HG02981 (cell line): ENCODE data around the gene OR51E1.

Experiments used
- ATAC-seq: cut with Tn5 transposase; IDR thresholded peaks from one replicate; pipeline ENCODE4 v1.9.1; 2021; ENCODE audit warnings: mild to moderate bottlenecking, moderate library complexity; ENCODE audit not compliant: unreplicated experiment

The OR51E1 gene, protein sequence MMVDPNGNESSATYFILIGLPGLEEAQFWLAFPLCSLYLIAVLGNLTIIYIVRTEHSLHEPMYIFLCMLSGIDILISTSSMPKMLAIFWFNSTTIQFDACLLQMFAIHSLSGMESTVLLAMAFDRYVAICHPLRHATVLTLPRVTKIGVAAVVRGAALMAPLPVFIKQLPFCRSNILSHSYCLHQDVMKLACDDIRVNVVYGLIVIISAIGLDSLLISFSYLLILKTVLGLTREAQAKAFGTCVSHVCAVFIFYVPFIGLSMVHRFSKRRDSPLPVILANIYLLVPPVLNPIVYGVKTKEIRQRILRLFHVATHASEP

GRCh38 chr11:4643682-4644081 is at the start of gene OR51E1:
TSS of gene OR51E1 (plus strand) at chr11:4643982. CDS start at chr11:4652527, 8,545 bp downstream.
- no peak for ATAC-seq

- ATAC-seq, result no peak
Observed at GRCh38 chr11:4605057-4605456, 38.7 kb upstream of the OR51E1 start.

GRCh38 chr11:4606231-4607015 is 37.4 kb upstream of the OR51E1 start:
- no peak for ATAC-seq

DNA sequence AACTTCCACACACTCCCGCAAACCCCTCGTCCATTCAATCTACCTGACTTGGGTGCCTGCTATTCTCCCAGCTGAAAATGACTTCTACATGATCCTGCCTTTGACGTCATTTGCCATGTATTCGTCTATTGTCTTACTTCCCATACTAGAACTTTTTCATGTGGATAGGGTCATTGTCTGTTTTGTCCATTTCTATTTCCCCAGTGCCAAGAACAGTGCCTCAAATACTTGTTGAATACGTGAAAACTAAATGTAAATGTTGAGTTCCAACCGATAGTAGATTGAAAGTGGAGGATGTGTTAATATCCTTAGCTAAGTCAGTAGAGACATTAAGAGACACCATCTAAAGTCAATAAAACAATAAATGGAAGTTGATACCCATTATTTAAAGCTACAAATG is 36.7 kb upstream of the OR51E1 start:
- no peak for ATAC-seq

- ATAC-seq, result peak; percentile 99
Observed at GRCh38 chr11:4607781-4608666, 35.8 kb upstream of the OR51E1 start, which contains the start of gene TRIM68. TSS of gene TRIM68 (minus strand) at chr11:4608231. CDS start at chr11:4605504, 2,727 bp downstream.

- no peak for ATAC-seq
Observed at GRCh38 chr11:4610258-4610935, 33.4 kb upstream of the OR51E1 start.

DNA sequence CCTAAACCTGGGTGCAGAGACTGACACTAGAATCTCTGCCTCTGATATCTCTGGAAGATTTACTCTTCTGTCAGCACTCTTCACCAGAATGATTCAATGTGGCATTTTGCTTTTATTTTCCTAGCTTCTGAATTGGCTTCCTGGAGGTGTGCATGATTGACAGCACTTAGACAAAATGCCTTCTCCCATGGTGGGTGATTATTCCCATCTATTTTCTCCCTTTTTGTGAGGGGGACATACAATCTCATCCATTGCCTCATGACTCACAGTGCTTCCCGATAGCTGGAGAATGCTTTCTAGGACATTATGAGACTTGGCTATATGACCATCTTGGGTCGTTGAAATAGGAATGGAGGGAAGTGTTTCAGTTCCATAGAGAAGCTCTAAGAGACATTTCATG is 31.8 kb upstream of the OR51E1 start:
- no peak for ATAC-seq

DNA sequence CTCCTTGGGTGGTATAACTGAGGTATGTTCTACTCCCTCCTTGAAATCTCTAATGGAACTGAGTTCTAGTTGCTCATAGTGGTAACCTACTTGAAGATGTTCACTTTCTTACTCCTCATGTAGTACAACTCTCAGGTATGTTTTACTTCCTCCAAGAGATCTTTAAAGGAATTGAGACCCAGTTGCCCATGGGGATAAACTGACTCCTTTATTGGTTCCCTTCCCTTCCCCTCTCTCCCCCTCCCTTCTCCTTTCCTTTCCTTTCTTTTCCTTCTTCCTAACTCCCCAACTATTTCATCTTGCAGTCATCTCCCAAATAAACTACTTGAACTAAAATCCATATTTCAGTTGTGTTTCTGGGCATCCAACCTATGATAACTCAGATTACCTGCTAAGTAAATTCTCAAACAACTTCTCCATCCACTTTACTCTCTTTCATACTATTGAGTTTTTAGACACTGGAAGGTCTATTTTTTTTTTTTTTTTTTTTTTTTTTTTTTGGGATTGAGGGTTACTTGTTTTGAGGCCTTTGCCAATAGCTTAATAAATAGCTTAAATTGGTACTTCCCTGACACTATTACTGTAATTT is 27.8 kb upstream of the OR51E1 start:
- ATAC-seq, result no peak

GRCh38 chr11:4619514-4619913 is 24.3 kb upstream of the OR51E1 start:
- ATAC-seq, result no peak

DNA sequence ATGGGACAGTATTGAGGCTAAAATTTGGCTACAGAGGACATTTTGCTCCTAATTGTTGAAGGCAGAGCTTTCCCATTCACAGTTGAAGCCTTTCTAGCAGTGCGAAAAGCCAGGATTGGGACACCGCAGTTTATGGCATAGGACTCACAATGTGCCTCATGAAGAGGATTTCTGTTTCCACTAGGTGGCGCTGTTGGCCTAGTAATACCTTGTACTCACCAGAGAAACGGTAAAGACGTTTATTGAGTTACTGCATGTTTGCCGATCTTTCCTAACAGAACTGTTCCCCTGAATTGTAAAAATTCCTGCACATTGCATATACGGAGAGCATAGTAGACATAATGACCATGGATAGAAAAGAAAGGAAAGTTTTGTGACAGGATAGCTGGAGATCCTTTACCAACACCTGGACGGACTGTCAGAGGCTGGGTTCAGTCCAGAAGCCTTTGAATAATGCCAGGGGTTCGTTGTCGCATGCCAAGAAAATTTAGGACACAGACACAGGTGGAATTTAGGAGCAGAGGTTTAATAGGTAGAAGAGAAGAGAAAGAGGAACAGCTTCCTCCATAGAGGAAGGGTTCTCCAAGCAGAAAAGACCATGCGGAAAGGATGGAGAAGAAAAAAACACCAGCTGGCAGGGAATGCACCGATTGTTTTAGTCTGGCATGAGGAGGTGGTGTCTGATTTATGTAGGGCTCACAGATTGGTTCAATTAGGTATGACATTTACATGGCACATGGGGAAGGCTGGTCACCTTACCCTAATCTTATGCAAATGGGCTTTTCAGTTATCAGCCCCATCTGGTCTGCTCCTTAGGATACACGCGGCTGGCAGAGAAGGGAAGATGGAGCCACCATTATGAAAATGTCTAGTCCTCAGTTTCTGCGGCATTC is 17.3 kb upstream of the OR51E1 start:
- peak; percentile 56 for ATAC-seq

GRCh38 chr11:4636136-4636535 is 7.6 kb upstream of the OR51E1 start:
- no peak for ATAC-seq

DNA sequence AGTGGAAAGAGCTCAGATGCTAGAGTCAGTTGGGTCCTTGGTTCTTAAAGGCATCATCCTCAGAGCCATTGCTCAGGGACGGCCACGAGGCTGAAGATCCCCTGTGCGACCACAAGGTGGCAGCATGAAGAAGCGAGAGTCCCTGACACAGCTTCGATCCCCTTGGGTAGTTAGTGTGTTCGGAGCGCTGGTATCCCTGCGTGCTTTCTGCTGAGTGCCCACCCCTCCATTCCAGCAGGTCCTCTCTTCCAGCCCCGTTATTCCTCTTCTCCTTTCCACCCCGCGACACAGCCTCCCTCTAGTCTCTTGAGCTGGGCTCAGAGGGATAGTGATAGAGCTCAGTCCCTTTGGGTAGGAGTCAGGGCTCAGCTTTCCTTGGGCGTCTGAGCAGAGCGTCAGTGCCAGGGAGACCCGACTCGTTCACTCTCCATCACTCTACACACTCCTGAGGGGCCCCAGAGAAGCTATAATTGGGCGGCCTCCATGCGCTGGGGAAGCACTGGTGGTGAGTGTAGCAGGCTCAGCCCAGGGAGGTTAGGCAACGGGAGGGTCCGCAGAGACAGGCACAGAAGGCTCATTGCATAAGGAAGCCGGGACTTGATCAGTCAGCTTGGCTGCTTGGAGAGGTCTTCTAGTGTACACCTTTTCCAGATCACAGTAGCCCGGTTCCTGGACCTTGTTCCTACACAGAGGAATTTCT is 6.7 kb upstream of the OR51E1 start, which contains the start of gene OR51D1:
Gene OR51D1, plus strand, starts transcription at position 516 of the 700 bp plus-strand sequence. CDS start 2,314 bp downstream, outside the sequence.
- peak; percentile 90 for ATAC-seq

DNA sequence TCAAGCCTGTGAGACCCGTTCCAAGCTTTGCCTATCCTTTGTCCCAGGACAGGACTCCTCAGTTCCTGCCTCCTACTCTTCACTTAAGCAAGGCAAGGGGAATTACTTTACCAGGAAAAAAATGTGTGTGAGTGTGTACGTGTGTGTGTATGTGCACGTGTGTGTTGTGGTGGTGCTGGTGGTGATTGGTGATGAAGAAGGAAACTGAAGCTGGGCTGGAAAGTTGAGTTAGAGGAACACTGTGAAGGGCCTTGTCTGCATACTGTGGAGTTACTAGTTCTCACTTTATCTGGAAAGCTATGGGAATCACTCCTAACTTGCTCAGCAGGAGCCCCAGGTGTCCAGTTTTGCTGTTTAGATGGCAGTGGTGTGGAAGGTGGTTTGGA is 6.1 kb upstream of the OR51E1 start:
- no peak for ATAC-seq

DNA sequence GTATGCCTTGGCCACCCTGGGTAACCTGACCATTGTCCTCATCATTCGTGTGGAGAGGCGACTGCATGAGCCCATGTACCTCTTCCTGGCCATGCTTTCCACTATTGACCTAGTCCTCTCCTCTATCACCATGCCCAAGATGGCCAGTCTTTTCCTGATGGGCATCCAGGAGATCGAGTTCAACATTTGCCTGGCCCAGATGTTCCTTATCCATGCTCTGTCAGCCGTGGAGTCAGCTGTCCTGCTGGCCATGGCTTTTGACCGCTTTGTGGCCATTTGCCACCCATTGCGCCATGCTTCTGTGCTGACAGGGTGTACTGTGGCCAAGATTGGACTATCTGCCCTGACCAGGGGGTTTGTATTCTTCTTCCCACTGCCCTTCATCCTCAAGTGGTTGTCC is 3.9 kb upstream of the OR51E1 start:
- no peak for ATAC-seq

DNA sequence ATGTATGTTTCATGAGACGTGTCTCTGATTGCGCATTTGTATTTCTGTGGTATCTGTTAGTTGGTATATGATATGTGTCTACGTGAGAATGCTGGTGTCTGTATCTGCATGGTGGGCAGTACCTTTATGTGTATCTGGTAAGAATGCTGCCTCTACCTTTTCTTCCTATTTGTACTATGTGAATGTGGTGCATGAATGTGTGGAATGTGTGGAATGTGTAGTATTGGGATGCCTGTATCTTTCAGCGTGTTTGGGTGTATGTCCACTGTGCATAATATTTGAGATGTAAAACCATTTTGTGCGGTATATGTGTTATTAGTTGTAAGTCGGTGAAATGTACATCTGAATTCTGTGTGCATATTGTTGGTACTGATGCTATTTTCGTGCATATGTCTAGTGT is 2.3 kb upstream of the OR51E1 start:
- ATAC-seq, result no peak

DNA sequence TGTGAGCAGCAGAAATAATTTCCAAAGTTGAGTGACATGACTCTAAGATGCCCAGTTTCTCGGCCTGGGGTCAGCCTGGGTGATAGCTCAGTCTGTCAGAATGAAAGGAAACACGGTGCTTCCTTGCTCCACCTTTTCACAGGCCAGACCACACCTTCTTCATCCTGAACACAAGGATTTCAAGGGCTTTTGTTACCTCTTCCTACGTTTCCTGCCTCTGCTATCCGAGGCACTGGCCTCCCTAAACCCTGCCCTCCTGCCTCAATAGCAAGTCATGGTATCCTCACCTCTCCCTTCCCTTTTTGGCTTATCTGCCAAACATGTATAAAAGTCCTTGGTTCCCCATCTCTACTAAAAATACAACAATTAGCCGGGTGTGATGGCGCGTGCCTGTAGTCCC is 1.7 kb upstream of the OR51E1 start:
- ATAC-seq, result no peak

DNA sequence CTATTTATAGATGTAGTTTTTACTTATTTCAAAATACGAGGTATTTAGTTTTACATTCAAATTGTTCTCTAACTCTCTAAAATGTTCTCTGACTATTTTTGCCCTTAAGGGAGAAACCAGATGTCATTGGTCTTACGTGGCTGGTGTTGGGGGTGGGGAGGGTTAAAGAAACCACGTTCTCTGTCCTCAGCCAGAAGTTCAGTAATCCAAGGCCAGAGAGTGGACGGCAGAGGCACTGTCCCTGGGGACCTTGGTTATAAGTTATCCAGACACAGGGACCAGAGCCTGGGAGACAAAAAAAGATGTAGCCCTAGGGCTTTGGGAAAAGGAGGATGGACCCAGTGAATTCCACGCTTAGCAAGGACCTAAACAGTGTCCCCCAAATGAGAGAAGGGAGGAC is 706 bp upstream of the OR51E1 start:
- no peak for ATAC-seq

DNA sequence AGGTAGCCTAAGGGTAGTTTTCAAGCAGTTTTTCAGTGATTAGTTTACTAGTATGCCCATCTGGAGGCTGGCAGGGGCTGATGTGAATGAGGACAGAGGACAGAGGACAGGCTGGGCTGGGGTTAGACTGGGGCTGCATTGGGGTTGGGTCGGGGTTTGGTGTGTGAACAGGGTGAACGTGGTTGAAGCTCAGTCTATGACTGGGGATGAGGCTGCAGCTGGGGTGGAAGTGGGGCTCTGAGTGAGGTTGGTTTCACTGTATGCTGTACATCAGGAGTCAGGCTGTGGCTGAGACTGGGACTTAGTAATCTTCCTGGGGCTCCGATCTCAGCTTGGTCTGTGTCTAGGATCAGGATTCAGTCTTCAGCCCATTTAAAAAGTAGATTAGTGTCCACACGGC is 451 bp downstream of the OR51E1 start:
- no peak for ATAC-seq

DNA sequence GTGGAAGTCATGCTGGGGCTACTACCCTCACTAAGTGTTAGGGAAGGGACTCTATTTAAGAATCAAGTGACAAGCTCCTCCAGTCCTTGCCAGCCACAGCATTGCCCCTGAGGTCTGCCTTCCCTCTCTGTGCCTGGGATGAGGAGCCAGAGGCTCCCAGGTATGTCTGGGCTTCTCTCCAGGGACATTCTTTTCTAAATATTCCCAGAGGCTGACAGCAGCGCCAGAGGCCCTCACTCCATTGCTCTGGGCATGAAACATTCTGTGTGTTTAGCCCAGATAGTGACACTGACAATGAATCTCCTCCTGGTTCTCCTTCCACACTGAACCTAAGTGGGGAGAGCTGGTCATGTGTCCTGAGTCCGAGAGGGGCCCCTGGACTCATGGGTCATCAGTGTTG is 2.2 kb downstream of the OR51E1 start:
- ATAC-seq, result no peak
